K562 (cell line): ENCODE measurements around the gene EFCAB8. TPM values are rescaled to one million over a fixed set of nuclear protein-coding genes. Genes with fewer than 3 reads are reported as not detected.

ENCODE experiments used
- ATAC-seq: fragments of 200-7000 bp; cut with Tn5 transposase; 3 replicates; pipeline ENCODE4 v1.9.1; 2020; ENCODE audit warnings: moderate library complexity
- BruUV-seq: library from RNA; stranded (reverse); fragments of 400-500 nt; replicated peaks from 2 replicates; lab custom pipeline; 2021; lab: Mats Ljungman, UMichigan
- CTCF ChIA-PET: fragments of 300-600 bp; formaldehyde crosslinking; extraction: SDS; loops from one replicate; lab custom pipeline; 2021; ENCODE audit warnings: low intra/inter-chr PET ratio; lab: Yijun Ruan, JAX
- POLR2A ChIA-PET: fragments of 300-600, 350-650 bp; sonication (Branson Sonifier 250); formaldehyde crosslinking; extraction: SDS; loops from one replicate; lab custom pipeline; 2021; ENCODE audit warnings: antibody characterized with exemption, inconsistent platforms; lab: Yijun Ruan, JAX
- DNase-seq, 4 experiments: peaks; one replicate each; pipeline versions ENCODE4 v3.0.0 to v3.0.0-alpha.2; 2011 to 2018; ENCODE audit warnings: low spot score in 3 of 4, mixed read lengths in 3 of 4; ENCODE audit errors: extremely low read depth in 1 of 4
- FAIRE-seq: peaks from 2 replicates; lab custom pipeline; 2011; peaks lifted over from hg19 to GRCh38; lab: Jason Lieb, UNC
- H2AFZ ChIP-seq: 2 replicates; pipeline ENCODE4 v1.6.0; 2011; ENCODE audit warnings: low read depth, low read length, control low read depth, inconsistent platforms
- H3K27ac ChIP-seq: fragments of 200-600 bp; 3 replicates; pipeline ENCODE4 v1.8.0; 2011; ENCODE audit warnings: low read depth, mild to moderate bottlenecking, control low read depth, inconsistent platforms, low read length, moderate library complexity, mixed read lengths; ENCODE audit errors: extremely low read depth
- H3K27me3 ChIP-seq, 2 experiments: fragments of 300-600 bp in 1 of 2; 2 replicates in 1 of 2; 3 replicates in 1 of 2; pipeline versions ENCODE4 v1.6.0 to v1.8.0; 2011; ENCODE audit warnings: inconsistent platforms in 2 of 2, low read length in 2 of 2, mild to moderate bottlenecking in 1 of 2, mixed read lengths in 1 of 2, moderate library complexity in 1 of 2; ENCODE audit not compliant: control insufficient read depth in 2 of 2, insufficient read depth in 2 of 2
- H3K36me3 ChIP-seq: fragments of 300-600 bp; 3 replicates; pipeline ENCODE4 v1.8.0; 2011; ENCODE audit warnings: mild to moderate bottlenecking, low read length, inconsistent platforms; ENCODE audit not compliant: control insufficient read depth, insufficient read depth
- H3K4me1 ChIP-seq, 2 experiments: fragments of 200-600 bp in 1 of 2; replicated peaks in 1 of 2; 2 replicates in 1 of 2; 3 replicates in 1 of 2; pipeline versions ENCODE4 v1.5.1 to v1.8.0; 2011; ENCODE audit warnings: inconsistent platforms in 2 of 2, low read length in 2 of 2, mild to moderate bottlenecking in 1 of 2, mixed read lengths in 1 of 2, moderate library complexity in 1 of 2; ENCODE audit not compliant: control insufficient read depth in 2 of 2, insufficient read depth in 2 of 2
- H3K4me2 ChIP-seq: 2 replicates; pipeline ENCODE4 v1.6.1; 2011; ENCODE audit warnings: low read length, control low read depth, inconsistent platforms, mixed read lengths; ENCODE audit not compliant: insufficient read depth
- H3K4me3 ChIP-seq: fragments of 200-600 bp; sonication (generic), shearing (Covaris generic); 2 replicates; pipeline ENCODE4 v1.5.1; 2016; ENCODE audit warnings: control low read depth, inconsistent platforms
- H3K79me2 ChIP-seq: fragments of 200-600 bp; 3 replicates; pipeline ENCODE4 v1.8.0; 2011; ENCODE audit warnings: low read length, inconsistent platforms; ENCODE audit not compliant: control insufficient read depth, insufficient read depth
- H3K9ac ChIP-seq, 2 experiments: 2 replicates each; pipeline versions ENCODE4 v1.6.0 to v1.6.1; 2011; ENCODE audit warnings: low read depth in 2 of 2, low read length in 2 of 2, control low read depth in 1 of 2, inconsistent platforms in 1 of 2, mild to moderate bottlenecking in 1 of 2, mixed read lengths in 1 of 2; ENCODE audit not compliant: insufficient read depth in 1 of 2
- H3K9me1 ChIP-seq: one replicate; pipeline ENCODE4 v1.6.0; 2011; ENCODE audit warnings: inconsistent platforms, mild to moderate bottlenecking, low read length, moderate library complexity; ENCODE audit not compliant: control insufficient read depth, insufficient read depth
- H3K9me3 ChIP-seq: replicated peaks from 2 replicates; pipeline ENCODE4 v1.5.1; 2011; ENCODE audit warnings: low read depth, low read length, inconsistent platforms; ENCODE audit not compliant: control insufficient read depth, insufficient read depth
- H4K20me1 ChIP-seq: replicated peaks from 2 replicates; pipeline ENCODE4 v1.6.1; 2011; ENCODE audit warnings: low read length, inconsistent platforms, mixed read lengths; ENCODE audit not compliant: control insufficient read depth, insufficient read depth
- CBX3 ChIP-seq, 2 experiments: IDR thresholded peaks; 1 replicate in 1 of 2; 2 replicates in 1 of 2; pipeline ENCODE4 v1.6.1; 2012; ENCODE audit warnings: inconsistent platforms in 2 of 2, low read length in 2 of 2, borderline replicate concordance in 1 of 2, control low read depth in 1 of 2
- DNMT1 ChIP-seq: fragments of 450-650 bp; IDR thresholded peaks from 2 replicates; pipeline ENCODE4 v1.6.1; 2016; ENCODE audit warnings: antibody characterized with exemption, mild to moderate bottlenecking
- ETS2 ChIP-seq: IDR thresholded peaks from 2 replicates; pipeline ENCODE4 v1.6.1; 2016; ENCODE audit warnings: borderline replicate concordance, missing genetic modification characterization, mild to moderate bottlenecking, moderate library complexity, missing compliant biosample characterization; ENCODE audit not compliant: poor library complexity, severe bottlenecking
- JUNB ChIP-seq: fragments of 450-650 bp; formaldehyde crosslinking; conservative IDR thresholded peaks from 2 replicates; pipeline ENCODE4 v1.4.0; 2020; ENCODE audit warnings: mild to moderate bottlenecking
- MECOM ChIP-seq: fragments of 250-450 bp; sonication (Bioruptor Pico); IDR thresholded peaks from 2 replicates; pipeline ENCODE4 v1.8.0; 2022; ENCODE audit warnings: inconsistent platforms
- SP2 ChIP-seq: IDR thresholded peaks from 2 replicates; pipeline ENCODE4 v1.6.1; 2011; ENCODE audit warnings: mild to moderate bottlenecking, low read depth, low read length, moderate library complexity; ENCODE audit not compliant: poor library complexity, severe bottlenecking; ENCODE audit errors: extremely low read depth
- TEAD2 ChIP-seq: fragments of 450-650 bp; IDR thresholded peaks from 2 replicates; pipeline ENCODE4 v1.6.1; 2016; ENCODE audit warnings: missing genetic modification characterization, control low read depth, missing compliant biosample characterization
- TRIM24 ChIP-seq, 2 experiments: fragments of 450-650 bp; IDR thresholded peaks; 2 replicates each; pipeline ENCODE4 v1.6.1; 2016
- ZNF12 ChIP-seq: sonication (generic); formaldehyde crosslinking; IDR thresholded peaks from 2 replicates; pipeline ENCODE4 v1.4.0; 2020; ENCODE audit warnings: mild to moderate bottlenecking, missing genetic modification reagents
- ZNF785 ChIP-seq: fragments of 250-450 bp; sonication (Bioruptor Pico); IDR thresholded peaks from 2 replicates; pipeline ENCODE4 v1.4.0; 2020; ENCODE audit warnings: mild to moderate bottlenecking
- WGBS: fragments of 100-300 bp; shearing (Covaris generic); methylation state at CpG from one replicate; pipeline ENCODE4 v1.1.6; 2016; ENCODE audit warnings: low coverage, mixed read lengths; ENCODE audit not compliant: insufficient coverage; ENCODE audit errors: missing lambda C conversion rate; 5-methylcytosine and 5-hydroxymethylcytosine counted together
- in situ Hi-C: fragments of 300-500 bp; cut with MboI; formaldehyde crosslinking; loops from 4 replicates; pipeline ENCODE4 v1.15.0; 2018; ENCODE audit warnings: inconsistent platforms, mixed read lengths
- intact Hi-C: fragments of 100-400 bp; cut with micrococcal nuclease; formaldehyde crosslinking; loops from 2 replicates; pipeline ENCODE4 v1.14.2; 2022
- polyA plus RNA-seq, 8 experiments: library from polyadenylated mRNA; depleted of rRNA in 4 of 8; stranded (reverse) in 5 of 8; unstranded in 3 of 8; fragments of >200 nt; fragmentation: Nextera tagmentation in 2 of 8; fragmentation: Illumina TruSeq in 1 of 8; extraction: Ambion mirVana in 2 of 8; extraction: Trizol in 1 of 8; gene quantifications; 2 replicates each; pipeline versions ENCODE4 v1.2.1 to v1.2.3, GENCODE V29; 2011 to 2014; ENCODE audit warnings: inconsistent platforms in 1 of 8, missing spikeins in 1 of 8
- total RNA-seq, 7 experiments: library from RNA; depleted of rRNA in 6 of 7; stranded (reverse); fragments of >200 nt in 6 of 7; fragmentation: Illumina TruSeq in 2 of 7; extraction: Trizol in 2 of 7; gene quantifications; 2 replicates each; pipeline versions ENCODE4 v1.2.1 to v1.2.3, GENCODE V29; 2011 to 2021; ENCODE audit warnings: low replicate concordance in 1 of 7
- TF ChIP-seq, protein P1 (sequence below): fragments of 250-450 bp; sonication (Bioruptor Pico); IDR thresholded peaks from 2 replicates; pipeline ENCODE4 v1.5.0; 2021; ENCODE audit warnings: mild to moderate bottlenecking, borderline replicate concordance
- TF ChIP-seq, protein P2 (sequence below): fragments of 250-450 bp; sonication (Bioruptor Pico); IDR thresholded peaks from 2 replicates; pipeline ENCODE4 v1.5.0; 2022; ENCODE audit warnings: mild to moderate bottlenecking
- TF ChIP-seq, protein P3 (sequence below): sonication (generic); formaldehyde crosslinking; IDR thresholded peaks from 2 replicates; pipeline ENCODE4 v1.9.0; 2022; ENCODE audit warnings: mild to moderate bottlenecking, missing genetic modification reagents

EFCAB8 gene
- total and polyA plus RNA-seq, 9 of the 15 experiments (the other 6 are each of a cell fraction or from before 2014, with no cell fraction given) = 0.03 to 0.18 (median 0.11) TPM; not detected in 6

DNA sequence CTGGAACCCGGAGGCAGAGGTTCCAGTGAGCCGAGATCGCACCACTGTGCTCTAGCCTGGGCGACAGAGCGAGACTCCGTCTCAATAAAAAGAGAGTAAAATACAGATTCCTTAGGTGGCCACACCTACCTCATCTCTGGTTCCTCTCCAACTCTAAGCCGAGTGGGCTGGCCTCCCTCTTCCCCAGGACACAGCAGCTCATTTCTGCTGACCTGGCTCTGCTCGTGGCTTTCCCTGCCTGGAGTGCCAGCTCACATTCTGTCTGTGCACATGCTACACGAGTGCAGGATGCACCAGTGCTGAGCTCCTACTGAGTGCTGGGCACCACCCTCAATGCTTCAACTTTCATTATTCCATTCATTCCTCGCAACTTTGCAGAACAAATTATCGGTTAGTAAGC, 28.8 kb downstream of the EFCAB8 start:
- no peaks in the 10 kb centered on the region for H3K4me1 ChIP-seq
- no peak overlapping the region for H3K27ac ChIP-seq
- H3K9me3 ChIP-seq = no peaks in the 10 kb centered on the region
- intact Hi-C loops (no loop called here), in situ Hi-C loops (no loop called here)
- H4K20me1 ChIP-seq = peaks cover 10% of the 10 kb centered on the region; the same call in 1 of the 2 replicates
- POLR2A ChIA-PET = interaction anchor here (0.6 kb wide), 1 partner anchor 118 kb away, joined by 3 read pairs; no protein-coding TSS in a partner anchor
- H3K9me1 ChIP-seq = no peaks in the 10 kb centered on the region
- H3K4me2 ChIP-seq = no peak overlapping the region
- FAIRE-seq (no peak), DNase-seq (no peak), ATAC-seq (no peak)
- no peaks in the 10 kb centered on the region for H3K36me3 ChIP-seq
- H3K79me2 ChIP-seq = no peaks in the 10 kb centered on the region
- TF ChIP-seq SP2 (no peak), DNMT1 (no peak), TRIM24 (IDR thresholded peaks at IDR 0.05) (no peak), CBX3 (IDR thresholded peaks at IDR 0.05; ENCODE audit: borderline replicate concordance in 1 of 2, low read length in 2 of 2) (no peak), ETS2 (tag) (no peak), JUNB (CRISPR knock-in tag) (no peak), TEAD2 (tag) (no peak), ZNF785 (CRISPR knock-in tag) (no peak), MECOM (CRISPR knock-in tag) (no peak), ZNF12 (no peak)
- TF ChIP-seq, protein P1, sequence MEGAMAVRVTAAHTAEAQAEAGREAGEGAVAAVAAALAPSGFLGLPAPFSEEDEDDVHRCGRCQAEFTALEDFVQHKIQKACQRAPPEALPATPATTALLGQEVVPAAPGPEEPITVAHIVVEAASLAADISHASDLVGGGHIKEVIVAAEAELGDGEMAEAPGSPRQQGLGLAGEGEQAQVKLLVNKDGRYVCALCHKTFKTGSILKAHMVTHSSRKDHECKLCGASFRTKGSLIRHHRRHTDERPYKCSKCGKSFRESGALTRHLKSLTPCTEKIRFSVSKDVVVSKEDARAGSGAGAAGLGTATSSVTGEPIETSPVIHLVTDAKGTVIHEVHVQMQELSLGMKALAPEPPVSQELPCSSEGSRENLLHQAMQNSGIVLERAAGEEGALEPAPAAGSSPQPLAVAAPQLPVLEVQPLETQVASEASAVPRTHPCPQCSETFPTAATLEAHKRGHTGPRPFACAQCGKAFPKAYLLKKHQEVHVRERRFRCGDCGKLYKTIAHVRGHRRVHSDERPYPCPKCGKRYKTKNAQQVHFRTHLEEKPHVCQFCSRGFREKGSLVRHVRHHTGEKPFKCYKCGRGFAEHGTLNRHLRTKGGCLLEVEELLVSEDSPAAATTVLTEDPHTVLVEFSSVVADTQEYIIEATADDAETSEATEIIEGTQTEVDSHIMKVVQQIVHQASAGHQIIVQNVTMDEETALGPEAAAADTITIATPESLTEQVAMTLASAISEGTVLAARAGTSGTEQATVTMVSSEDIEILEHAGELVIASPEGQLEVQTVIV (CRISPR knock-in tag) = no peak
- TF ChIP-seq, protein P2, sequence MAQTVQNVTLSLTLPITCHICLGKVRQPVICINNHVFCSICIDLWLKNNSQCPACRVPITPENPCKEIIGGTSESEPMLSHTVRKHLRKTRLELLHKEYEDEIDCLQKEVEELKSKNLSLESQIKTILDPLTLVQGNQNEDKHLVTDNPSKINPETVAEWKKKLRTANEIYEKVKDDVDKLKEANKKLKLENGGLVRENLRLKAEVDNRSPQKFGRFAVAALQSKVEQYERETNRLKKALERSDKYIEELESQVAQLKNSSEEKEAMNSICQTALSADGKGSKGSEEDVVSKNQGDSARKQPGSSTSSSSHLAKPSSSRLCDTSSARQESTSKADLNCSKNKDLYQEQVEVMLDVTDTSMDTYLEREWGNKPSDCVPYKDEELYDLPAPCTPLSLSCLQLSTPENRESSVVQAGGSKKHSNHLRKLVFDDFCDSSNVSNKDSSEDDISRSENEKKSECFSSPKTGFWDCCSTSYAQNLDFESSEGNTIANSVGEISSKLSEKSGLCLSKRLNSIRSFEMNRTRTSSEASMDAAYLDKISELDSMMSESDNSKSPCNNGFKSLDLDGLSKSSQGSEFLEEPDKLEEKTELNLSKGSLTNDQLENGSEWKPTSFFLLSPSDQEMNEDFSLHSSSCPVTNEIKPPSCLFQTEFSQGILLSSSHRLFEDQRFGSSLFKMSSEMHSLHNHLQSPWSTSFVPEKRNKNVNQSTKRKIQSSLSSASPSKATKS (CRISPR knock-in tag) = no peak
- TF ChIP-seq, protein P3, sequence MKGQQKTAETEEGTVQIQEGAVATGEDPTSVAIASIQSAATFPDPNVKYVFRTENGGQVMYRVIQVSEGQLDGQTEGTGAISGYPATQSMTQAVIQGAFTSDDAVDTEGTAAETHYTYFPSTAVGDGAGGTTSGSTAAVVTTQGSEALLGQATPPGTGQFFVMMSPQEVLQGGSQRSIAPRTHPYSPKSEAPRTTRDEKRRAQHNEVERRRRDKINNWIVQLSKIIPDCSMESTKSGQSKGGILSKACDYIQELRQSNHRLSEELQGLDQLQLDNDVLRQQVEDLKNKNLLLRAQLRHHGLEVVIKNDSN = no peak
- peaks cover 17 to 49% of the 10 kb centered on the region in 2 experiments; a peak in 4 of 5 replicates for H3K27me3 ChIP-seq
- no peak overlapping the region for H2AFZ ChIP-seq
- 0% methylated on average over 11 of the region's 11 CpGs for WGBS
- CTCF ChIA-PET = no interaction called here
- no peak overlapping the region for H3K4me3 ChIP-seq
- no TSS peak for BruUV-seq
- H3K9ac ChIP-seq = no peak overlapping the region
